A172 (cell line): ENCODE results near the gene OR2A2. TPM values are rescaled to one million over a fixed set of nuclear protein-coding genes. Genes with fewer than 3 reads are reported as not detected.

Source experiments
- DNase-seq: peaks from one replicate; pipeline ENCODE4 v3.0.0-alpha.2; 2015; ENCODE audit warnings: low spot score
- total RNA-seq: library from RNA; depleted of rRNA; stranded (reverse); fragments of >200 nt; shearing (Covaris generic); gene quantifications from 2 replicates; pipeline ENCODE4 v1.2.3, GENCODE V29; 2014; rRNA removed

OR2A2 gene
- total RNA-seq, 1 experiment from 2014 or later = not detected

- DNase-seq = no peak
Observed at GRCh38 chr7:144142187-144142586, 32.8 kb downstream of the OR2A2 start.

GRCh38 chr7:144144426-144144825 lies 35.0 kb downstream of the OR2A2 start:
- DNase-seq = no peak

- no peak for DNase-seq
Observed at GRCh38 chr7:144148224-144148827, 38.9 kb downstream of the OR2A2 start.

DNA sequence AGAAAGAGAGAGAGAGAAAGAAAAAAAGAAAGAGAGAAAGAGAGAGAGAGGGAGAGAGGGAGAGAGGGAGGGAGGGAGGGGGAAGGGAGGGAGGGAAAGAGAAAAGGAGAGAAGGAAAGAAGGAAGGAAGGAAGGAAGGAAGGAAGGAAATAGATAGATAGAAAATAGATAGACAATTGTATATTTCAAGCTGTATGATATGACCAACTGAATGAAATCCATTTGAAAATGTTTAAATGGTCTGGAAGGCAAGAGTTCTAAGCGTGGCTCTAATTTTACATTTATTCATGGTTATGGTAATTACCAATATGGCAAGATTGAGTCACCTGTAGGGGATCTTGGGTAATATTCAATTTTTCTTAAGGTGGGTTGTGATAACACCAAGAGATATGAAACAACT lies 49.5 kb downstream of the OR2A2 start:
- no peak for DNase-seq

Other genes with a start within 250 kb of the OR2A2 start
- 53.5 and 63.2 TPM in 2 replicates for gene TCAF1, start 207.4 kb upstream of the OR2A2 start, total RNA-seq
- not detected in 2 replicates for gene OR2F2, start 174.3 kb upstream of the OR2A2 start, total RNA-seq
- gene OR2F1, start 154.7 kb upstream of the OR2A2 start, total RNA-seq = not detected in 2 replicates
- not detected in 2 replicates for gene OR6B1, start 109.3 kb upstream of the OR2A2 start, total RNA-seq
- not detected in 2 replicates for gene OR2A5, start 60.6 kb upstream of the OR2A2 start, total RNA-seq
- not detected in 2 replicates for gene OR2A25, start 39.8 kb upstream of the OR2A2 start, total RNA-seq
- not detected in 2 replicates for gene OR2A12, start 23.3 kb upstream of the OR2A2 start, total RNA-seq
- not detected in 2 replicates for gene OR2A14, start 13.6 kb downstream of the OR2A2 start, total RNA-seq
- gene CTAGE4, start 73.9 kb downstream of the OR2A2 start, total RNA-seq = not detected in 2 replicates
- not detected in 2 replicates for gene ARHGEF35, start 86.2 kb downstream of the OR2A2 start, total RNA-seq
- gene OR2A42, start 130.0 kb downstream of the OR2A2 start, total RNA-seq = not detected in 2 replicates
- gene OR2A7, start 155.2 kb downstream of the OR2A2 start, total RNA-seq = not detected in 2 replicates
- gene CTAGE8, start 159.7 kb downstream of the OR2A2 start, total RNA-seq = not detected in 2 replicates
- not detected in 2 replicates for gene OR2A1, start 202.8 kb downstream of the OR2A2 start, total RNA-seq
- not detected in 2 replicates for gene ARHGEF5, start 245.8 kb downstream of the OR2A2 start, total RNA-seq